Measurements from ENCODE around the gene TRIM13.
"Not testable (repeated sequence)": the region's sequence is repeated elsewhere in the genome, so short reads cannot be mapped to it uniquely, and the experiment has no call there.

TRIM13 gene, protein sequence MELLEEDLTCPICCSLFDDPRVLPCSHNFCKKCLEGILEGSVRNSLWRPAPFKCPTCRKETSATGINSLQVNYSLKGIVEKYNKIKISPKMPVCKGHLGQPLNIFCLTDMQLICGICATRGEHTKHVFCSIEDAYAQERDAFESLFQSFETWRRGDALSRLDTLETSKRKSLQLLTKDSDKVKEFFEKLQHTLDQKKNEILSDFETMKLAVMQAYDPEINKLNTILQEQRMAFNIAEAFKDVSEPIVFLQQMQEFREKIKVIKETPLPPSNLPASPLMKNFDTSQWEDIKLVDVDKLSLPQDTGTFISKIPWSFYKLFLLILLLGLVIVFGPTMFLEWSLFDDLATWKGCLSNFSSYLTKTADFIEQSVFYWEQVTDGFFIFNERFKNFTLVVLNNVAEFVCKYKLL

DNA sequence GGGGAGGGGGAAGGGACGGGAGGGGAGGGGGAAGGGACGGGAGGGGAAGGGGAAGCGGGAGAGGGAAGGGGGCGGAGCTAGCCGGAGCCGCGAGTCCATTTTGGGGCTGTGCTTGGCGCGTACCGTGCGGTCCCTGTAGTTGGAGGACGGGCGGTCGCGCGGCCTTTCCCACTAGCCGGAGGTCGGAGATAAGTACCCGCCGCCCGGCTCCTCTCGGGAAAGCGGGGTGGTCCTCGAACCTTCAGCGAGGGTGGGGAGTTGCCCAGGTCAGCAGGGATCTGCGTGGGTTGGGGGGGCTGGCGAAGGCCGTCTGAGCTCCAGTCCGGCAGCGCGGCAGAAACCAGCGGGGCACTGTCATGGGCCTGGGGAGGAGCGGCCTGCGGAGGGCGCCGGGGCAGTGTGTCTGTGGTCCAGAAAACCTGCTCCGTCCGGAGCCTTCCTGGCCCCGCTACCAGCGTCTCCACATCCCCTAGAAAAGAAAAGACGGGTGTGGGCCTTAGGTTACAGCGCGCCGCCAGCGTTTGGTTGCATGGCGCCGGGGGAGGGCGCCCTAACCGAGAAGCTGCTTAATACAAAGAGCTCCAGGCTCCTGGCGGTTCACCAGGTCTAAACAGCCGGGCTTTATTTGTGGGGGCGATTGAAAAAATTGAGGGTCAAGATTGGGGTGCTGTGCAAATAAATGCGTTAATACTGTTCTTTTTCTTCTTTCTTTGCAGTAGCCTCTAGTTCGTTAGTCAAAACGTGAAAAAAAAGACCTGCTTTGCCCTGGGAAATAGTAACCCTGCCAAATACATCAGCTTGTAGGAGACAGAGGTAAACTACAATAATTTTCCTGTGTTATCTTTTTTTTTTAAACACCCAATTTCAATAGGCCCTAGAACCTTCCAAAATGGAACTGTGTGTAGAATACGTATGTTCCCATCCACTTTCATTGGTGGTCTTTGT is at the start of gene TRIM13:
TRIM13 (plus strand) TSS at position 92 of the 945 bp plus-strand sequence. CDS start 14,899 bp downstream, outside the sequence.
- peak; percentile 77 for DNase-seq

DNA sequence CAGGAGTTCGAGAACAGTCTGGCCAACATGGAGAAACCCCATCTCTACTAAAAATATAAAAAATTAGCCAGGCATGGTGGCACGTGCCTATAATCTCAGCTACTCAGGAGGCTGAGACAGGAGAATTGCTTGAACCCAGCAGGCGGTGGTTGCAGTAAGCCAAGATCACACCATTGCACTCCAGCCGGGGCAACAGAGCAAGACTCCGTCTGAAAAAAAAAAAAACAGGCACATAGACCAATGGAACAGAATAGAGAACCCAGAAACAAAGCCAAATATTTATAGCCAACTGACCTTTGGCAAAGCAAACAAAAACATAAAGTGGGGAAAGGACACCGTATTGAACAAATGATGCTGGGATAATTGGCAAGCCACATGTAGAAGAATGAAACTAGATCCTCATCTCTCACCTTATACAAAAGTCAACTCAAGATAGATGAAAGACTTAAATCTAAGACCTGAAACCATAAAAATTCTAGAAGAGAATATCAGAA is 48.0 kb upstream of the TRIM13 start:
- DNase-seq, result not testable (repeated sequence)

DNA sequence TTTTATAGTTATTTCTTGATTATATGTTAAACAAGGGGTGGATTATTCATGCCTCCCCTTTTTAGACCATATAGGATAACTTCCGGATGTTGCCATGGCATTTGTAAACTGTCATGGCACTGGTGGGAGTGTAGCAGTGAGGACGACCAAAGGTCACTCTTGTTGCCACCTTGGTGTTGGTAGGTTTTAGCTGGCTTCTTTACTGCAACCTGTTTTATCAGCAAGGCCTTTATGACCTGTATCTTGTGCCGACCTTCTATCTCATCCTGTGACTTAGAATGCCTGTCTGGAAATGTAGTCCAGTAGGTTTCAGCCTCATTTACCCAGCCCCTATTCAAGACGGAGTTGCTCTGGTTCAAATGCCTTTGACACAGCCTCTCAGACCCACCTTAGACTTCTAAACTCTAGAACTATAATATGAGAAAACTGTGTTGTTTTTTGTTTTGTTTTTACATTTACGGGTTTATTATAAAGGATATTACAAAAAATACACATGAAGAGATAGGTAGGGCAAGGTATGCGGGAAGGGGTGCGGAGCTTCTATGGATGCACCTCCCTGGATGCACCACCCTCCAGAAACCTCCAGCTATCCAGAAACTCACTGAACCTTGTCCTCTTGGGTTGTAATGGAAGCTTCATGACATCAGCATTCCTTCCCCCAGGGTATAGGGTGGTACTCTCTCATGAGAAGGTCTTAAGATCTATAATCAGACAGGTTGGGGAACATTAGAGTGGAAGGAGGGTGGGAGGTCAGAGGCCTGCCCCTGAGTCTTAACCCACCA is 44.9 kb upstream of the TRIM13 start:
- no peak for DNase-seq

DNA sequence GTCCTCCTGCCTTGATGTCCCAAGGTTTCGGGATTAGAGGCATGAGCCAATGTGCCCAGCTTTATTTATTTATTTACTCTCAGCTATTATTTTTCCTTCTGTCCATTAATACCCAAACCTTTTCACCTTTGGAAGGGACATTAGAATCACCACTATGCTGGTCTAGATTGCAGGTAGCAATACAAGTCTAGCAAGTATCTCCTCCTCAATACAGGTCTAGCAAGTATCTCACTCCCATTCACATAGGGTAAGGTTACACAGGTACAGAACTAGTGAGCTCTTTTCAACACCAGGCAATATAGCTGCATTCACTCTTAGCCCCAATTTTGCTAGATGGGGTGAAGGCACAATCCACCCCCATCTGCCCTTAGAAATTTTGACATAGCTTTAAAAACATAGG is 43.3 kb upstream of the TRIM13 start:
- no peak for DNase-seq

DNA sequence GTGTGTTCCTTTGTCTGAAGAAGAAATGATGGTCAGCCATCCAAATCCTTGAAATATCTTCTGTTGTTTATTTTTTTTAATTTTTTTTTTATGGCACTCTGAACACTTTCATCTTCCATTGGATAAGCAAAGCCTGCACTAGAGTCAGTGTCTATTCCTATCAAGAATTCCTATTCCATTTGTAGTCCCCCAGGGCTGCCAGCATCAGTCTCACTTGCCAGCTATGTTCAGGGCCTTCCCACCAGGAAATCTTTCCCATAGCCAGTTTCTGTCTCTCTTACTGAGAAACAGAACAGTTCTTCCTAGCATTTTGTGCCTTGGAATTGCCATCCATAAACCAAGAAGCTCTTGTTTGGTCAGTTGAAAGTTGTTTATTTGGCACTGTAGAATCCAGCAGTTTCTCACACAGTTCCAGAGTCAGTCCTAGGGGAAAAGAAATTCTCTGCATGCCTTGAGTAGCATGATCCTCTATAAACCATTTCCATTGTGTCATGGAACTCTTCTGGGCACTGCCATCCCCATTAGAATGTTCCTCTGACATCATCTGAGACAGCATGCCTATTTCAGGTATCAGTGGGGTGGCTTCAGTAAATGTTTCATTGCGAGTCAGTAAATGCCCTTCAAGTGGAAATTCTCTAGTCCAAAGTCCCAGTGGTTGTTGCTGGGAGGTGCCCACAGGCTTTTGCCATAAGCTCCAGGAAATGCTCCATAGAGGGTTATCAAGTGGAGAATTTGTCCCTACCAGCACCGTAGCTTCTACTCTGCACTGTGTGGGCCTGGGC is 42.0 kb upstream of the TRIM13 start:
- no peak for DNase-seq

DNA sequence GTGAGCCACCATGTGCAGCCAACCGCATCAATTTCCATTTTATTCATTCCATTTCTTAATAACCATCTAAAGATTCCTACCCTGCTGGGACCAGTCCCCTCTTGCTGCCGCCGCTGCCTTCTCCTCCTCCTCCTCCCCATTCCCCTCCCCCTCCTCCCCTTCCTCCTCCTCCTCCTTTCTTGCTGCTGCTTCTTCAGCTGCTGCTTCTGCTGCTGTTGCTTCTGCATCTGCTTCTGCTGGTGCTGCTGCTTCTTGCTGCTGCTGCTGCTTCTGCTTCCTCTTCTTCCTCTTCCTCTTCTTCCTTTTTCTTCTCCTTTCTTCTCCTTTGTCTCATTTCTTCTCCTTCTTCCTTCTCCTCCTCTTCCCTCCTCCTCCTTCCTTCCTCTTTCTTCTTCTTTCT is 40.7 kb upstream of the TRIM13 start:
- DNase-seq, result no peak

DNA sequence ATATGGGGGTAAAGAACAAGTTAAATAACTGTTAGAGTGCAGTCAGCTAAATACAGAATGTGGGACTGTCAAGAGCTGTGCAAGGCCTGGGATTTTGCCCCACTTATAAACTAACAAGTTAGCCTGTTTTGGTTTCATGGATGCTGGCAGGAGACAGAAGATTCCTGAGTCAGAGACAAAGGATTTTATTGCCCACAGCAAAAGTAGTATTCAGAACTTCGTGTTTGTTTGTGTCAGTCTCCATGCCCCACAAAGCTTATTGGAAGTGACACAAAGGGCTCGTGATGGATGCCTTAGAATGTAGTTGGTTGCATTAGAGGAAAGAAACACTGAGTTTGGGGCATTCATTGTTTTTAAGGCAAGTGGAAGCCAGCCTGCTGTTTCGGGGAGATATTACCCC is 38.5 kb upstream of the TRIM13 start:
- no peak for DNase-seq

DNA sequence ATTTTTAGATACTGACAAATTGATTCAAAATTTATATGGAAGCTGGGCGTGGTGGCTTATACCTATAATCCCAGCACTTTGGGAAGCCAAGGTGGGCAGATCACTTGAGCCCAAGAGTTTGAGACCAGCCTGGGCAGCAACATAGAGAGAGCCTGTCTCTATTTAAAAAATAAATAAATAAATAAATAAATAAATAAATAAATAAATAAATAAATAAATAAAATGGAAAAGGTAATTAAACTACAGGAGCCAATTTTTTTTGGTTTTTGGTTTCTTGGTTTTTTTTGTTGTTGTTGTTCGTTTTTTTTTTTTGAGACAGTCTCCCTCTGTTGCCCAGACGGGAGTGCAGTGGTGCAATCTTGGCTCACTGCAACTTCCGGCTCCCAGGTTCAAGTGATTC is 29.4 kb upstream of the TRIM13 start:
- DNase-seq, result no peak

DNA sequence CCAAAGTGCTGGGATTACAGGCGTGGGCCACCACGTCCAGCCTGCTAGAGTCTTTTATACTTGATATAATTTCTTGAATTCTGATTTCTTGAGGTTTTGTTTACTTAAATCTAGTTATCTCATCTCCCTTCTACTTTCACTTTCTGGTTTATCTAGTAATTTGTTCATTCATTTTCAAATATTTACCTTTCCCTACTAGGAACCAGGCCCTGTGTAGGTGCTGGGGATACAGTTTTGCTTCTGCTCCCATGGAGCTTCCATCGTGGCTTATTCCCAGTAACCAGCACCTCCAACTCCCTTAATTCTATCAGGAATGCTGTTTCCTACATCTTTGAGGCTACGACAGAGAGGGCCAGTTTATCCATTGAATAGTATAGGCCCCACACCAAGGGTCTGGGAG is 24.1 kb upstream of the TRIM13 start:
- DNase-seq, result no peak

DNA sequence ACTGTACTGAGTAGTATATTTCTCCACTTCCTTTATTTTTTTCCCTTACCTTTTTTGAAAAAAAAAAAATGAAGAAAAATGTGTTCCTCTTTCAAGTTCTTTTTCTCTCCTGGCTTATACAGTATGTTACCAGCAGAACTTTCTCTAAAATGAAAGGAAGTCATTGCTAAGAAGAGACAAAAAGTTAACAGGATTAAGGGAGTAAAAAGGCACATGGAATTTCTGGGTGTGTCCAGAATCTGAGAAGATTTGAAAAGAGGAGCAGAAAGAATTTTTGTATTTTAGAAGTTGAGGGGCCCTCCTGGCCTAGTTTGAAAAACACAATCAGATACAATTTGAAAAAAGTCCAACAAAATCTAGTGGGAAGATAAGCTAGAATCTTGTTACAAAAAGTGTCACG is 21.0 kb upstream of the TRIM13 start:
- DNase-seq, result no peak

DNA sequence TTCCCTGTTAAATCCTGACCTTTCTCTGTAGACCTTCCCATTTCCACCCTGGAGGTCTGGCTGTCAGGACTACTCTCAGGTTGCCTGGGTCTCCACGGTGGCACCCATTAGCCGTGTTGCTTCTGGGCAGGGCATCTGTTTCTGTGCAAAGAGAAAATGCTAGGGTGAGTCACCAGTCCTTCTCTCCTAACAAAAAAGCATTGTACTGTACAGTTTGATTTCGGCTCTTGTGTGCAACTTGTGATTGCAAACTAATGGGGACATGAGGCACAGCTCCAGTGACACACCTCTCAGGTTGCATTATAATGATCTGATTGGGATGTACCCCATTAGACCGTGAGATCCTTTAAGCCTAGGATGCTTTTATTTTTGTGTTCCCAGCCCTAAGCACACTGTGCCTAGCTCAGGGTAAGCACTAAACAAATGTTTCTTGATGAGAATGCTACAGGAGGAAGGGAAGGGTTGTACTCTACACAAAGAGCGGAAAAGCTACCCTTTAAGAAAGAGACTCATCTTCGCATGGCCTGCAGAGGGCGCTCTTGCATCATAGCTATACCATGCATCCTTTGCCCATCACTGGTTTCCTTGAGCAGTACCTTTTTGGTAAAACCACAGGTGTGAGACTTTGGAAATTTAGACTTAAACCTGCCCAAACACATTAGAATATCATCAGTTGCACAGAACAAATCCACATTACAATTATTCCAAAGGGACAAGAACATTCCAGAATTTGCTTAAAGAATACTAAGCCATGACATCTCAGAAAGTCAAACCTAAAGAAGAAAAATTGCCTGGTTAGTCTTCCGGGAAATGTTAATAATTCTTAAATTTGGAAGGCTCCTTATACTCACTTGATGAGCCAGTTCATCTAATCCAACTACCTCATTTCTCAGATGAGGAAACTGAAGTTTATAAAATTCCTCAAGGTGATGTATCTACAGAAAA is 20.3 kb upstream of the TRIM13 start:
- DNase-seq, result peak; percentile 49

DNA sequence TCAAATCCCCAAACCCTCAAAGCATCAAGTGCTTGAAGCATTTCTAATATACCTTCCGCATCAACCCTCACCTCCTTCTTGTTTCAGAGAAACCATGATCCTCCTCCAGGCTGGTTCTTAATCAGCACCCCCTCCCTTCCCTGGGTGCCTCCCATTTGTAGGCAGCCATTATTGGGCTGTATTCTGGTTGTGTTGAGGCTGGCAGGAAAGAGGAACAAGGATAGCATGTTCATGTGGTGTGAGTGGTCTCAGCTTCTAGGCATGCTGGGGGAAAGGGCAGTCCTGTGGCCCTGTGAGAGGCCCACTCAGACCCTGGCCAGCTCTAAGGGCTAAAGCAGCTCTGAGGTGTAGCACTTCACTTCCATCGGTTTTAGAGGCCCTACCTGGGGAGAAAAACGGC is 18.9 kb upstream of the TRIM13 start:
- DNase-seq, result no peak

DNA sequence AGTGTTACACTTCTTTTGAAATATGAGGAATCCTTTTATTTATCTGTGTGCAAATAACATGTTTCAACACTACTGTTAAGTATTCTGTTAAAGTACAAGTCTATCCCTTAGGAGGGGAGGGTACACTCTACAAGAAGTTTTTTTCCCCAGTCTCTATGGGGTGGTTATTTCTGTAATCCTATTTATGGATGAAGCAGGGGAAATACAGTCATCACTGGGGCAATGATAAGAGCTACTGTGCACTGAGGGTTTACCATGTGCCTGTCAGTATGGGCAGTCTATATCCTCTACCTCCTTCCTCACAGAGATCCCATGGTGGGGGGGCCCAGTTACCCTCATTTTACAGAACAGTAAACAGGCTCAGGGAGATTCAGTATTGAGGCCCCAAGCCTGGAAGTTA is 16.6 kb upstream of the TRIM13 start:
- no peak for DNase-seq

DNA sequence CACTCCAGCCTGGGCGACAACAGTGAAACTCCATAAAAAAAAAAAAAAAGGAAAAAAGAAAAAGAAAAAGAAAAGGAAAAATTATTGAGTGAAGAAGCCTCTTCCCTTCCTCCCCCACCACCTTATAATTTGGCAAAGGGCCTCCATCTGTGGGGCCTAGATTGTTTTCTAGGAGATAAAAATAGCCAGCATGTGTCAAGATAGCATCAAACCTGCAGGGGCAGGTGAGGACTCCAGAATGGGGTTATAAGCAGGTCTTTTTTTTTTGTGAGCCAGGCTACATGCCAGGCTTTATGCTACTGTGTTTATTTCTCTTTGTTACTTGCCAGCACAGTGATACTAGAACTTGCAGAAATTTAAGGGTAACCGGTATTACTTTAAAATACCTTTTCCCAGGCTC is 11.7 kb upstream of the TRIM13 start:
- DNase-seq, result no peak

DNA sequence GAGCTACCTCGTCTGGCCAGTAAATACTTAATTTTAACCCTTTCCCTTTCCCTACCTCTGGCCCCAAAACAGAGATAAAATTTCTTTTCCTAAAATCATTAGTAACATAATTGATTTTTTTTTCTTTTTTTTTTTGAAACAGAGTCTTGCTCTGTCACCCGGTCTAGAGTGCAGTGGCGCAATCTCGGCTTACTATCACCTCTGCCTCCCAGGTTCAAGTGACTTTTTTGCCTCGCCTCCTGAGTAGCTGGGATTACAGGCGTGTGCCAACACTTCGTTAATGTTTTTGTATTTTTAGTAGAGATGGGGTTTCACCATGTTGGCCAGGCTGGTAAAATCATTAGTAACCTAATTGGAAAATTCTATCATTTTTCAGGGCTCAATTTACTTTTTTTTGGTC is 10.4 kb upstream of the TRIM13 start:
- no peak for DNase-seq

DNA sequence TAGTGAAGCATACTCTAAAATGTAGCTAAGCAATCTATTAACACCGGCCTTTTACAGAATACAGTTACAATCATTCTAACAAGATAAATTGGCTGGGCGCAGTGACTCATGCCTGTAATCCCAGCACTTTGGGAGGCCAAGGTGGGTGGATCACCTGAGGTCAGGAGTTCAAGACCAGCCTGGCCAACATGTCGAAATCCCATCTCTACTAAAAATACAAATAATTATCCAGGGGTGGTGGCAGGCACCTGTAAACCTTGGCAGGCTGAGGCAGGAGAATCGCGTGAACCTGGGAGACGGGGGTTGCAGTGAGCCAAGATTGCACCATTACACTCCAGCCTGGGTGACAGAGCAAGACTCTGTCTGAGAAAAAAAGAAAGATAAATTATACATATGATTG is 6.2 kb upstream of the TRIM13 start:
- DNase-seq, result not testable (repeated sequence)

DNA sequence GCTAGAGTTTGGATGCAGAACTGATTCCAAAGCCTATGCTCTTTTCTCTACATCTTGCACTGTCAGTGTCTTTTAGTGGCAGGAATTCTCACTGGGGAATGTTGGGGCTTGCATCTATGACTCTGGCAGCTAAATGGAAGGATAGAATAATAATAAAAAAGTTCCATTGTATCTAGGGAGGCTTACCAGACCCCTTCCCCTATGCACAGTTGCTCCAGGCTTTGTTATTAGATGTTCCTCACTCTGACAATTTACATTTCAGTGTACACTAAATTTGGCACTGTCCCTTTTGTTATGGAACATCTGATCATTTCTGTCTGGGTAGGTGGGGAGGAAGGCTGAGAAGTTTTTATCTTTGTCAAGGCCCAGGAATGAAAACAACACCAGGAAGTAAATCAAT is 3.7 kb upstream of the TRIM13 start:
- DNase-seq, result no peak

DNA sequence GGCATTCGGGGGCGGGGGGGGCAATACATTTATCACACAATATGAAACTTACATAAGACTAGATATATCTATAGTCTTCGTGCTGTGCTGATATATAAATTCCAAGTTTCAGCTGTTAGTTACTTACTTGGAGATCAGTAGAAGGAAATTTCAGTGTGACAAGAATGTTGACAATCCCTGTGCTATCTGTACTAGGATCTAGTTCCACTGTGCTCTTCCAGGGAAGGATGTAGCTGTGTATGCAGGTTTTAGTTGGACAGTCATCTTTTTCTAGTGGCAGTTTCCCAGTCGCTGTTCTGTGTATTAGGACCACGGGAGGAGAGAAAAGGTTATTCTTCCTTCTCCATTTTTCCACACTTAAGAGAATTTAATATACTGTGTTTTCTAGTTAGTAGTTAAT is 3.2 kb upstream of the TRIM13 start:
- DNase-seq, result no peak

DNA sequence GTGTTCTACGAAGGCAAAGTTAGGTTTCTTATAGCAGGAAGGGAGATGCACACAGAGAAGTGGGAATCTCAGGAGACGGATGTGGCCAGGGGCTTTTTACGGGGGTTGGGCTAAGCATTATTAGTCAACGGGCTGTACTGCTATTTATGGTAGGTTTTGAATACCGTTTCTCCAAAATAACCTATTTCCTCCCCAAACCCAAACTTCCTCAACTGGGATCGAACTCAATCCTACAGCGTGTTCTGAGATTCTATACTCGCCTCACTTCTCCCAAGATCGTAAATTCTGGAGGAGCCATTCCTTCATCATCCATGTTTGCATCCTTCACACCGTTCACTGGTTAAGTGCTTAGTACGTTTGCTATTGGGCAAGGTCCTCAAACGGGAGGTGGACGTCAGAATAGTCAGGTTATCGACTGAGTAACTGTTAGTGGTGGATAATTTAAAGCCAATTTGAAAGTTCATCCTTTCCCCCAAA is 1.2 kb upstream of the TRIM13 start:
- DNase-seq, result no peak

DNA sequence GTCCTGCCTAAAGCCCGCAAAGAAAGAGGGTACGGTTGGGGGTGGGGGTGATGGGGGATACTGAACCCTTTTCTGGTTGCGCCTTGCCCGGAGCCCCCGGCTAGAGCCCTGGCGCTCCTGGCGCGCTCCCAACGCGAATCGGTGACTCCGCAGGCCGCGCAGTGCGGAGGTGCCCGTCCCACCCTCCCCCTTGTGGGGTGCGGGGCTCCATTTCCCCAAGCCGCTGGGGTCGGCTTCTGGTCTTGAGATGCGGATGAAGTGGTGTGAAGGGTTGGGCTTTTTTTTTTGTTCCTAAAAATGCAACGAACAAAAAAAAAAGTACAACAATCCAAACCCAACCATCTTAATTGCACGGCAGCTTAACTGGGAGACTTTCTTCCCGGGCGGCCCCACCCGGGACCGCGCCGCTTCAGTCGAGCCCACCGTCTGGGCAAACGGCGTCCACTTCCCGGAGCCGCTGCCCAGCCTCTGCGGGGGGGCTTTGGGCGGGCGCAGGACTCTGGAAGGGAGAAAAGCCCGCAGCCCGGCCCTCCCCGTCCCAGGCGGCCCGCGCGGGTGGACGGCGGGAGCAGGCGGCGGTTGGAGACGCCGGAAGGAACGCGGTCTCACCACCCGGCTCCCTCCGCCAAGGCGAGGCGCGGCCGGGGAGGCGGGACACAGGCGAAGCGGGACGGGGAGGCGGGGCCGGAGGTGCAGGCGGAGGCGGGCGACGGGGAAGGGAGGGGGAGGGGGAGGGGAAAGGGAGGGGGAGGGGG is 504 bp upstream of the TRIM13 start:
- peak; percentile 66 for DNase-seq
